K562 (cell line): Measurements from ENCODE around the gene KASH5. TPM values are rescaled to one million over a fixed set of nuclear protein-coding genes. Genes with fewer than 3 reads are reported as not detected.
A peak's percentile ranks its signal among the peaks of the same experiment; 100 is the strongest.

ENCODE experiments used
- CBX1 ChIP-seq: sonication (generic); IDR thresholded peaks from 2 replicates; pipeline ENCODE4 v1.6.1; 2016; ENCODE audit warnings: antibody characterized with exemption, low read depth, mild to moderate bottlenecking
- CCNT2 ChIP-seq: IDR thresholded peaks from 2 replicates; pipeline ENCODE4 v1.6.1; 2011; ENCODE audit warnings: borderline replicate concordance, low read depth, mild to moderate bottlenecking, moderate library complexity, mixed read lengths, low read length; ENCODE audit not compliant: insufficient read length; ENCODE audit errors: extremely low read depth
- EP300 ChIP-seq: IDR thresholded peaks from 2 replicates; pipeline ENCODE4 v1.6.1; 2012; ENCODE audit warnings: low read length, improper control_type of control experiment
- EZH2 ChIP-seq: IDR thresholded peaks from 2 replicates; pipeline ENCODE4 v1.6.1; 2012; ENCODE audit warnings: low read depth, mild to moderate bottlenecking, inconsistent platforms, low read length, borderline replicate concordance
- HDAC1 ChIP-seq, 2 experiments: fragments of 450-650 bp; IDR thresholded peaks; 2 replicates each; pipeline ENCODE4 v1.6.1; 2016 to 2017; ENCODE audit warnings: inconsistent platforms in 1 of 2, mild to moderate bottlenecking in 1 of 2, moderate library complexity in 1 of 2
- KLF6 ChIP-seq: fragments of 250-450 bp; sonication (Bioruptor Pico); IDR thresholded peaks from 2 replicates; pipeline ENCODE4 v1.4.0; 2020; ENCODE audit warnings: mild to moderate bottlenecking, moderate library complexity, borderline replicate concordance
- MTF1 ChIP-seq: fragments of 250-450 bp; sonication (Bioruptor Pico); IDR thresholded peaks from 2 replicates; pipeline ENCODE4 v1.9.0; 2021; ENCODE audit warnings: moderate library complexity, mild to moderate bottlenecking, inconsistent platforms, borderline replicate concordance
- RBM17 ChIP-seq: fragments of 200-400 bp; formaldehyde crosslinking; IDR thresholded peaks from 2 replicates; pipeline ENCODE4 v1.6.1; 2017; ENCODE audit warnings: low read depth, mild to moderate bottlenecking, low read length, borderline replicate concordance
- XRCC3 ChIP-seq: fragments of 450-650 bp; IDR thresholded peaks from 2 replicates; pipeline ENCODE4 v1.6.1; 2017; ENCODE audit warnings: mild to moderate bottlenecking, moderate library complexity
- ZNF174 ChIP-seq: fragments of 250-450 bp; sonication (Bioruptor Pico); IDR thresholded peaks from 2 replicates; pipeline ENCODE4 v1.4.0; 2020; ENCODE audit warnings: mild to moderate bottlenecking
- ZNF444 ChIP-seq: fragments of 250-450 bp; sonication (Bioruptor Pico); IDR thresholded peaks from 2 replicates; pipeline ENCODE4 v1.4.0; 2020; ENCODE audit warnings: mild to moderate bottlenecking, moderate library complexity
- ZNF586 ChIP-seq: fragments of 450-650 bp; formaldehyde crosslinking; conservative IDR thresholded peaks from 2 replicates; pipeline ENCODE4 v1.4.0; 2020; ENCODE audit warnings: mild to moderate bottlenecking, moderate library complexity
- polyA plus RNA-seq, 8 experiments: library from polyadenylated mRNA; depleted of rRNA in 4 of 8; stranded (reverse) in 5 of 8; unstranded in 3 of 8; fragments of >200 nt; fragmentation: Nextera tagmentation in 2 of 8; fragmentation: Illumina TruSeq in 1 of 8; extraction: Ambion mirVana in 2 of 8; extraction: Trizol in 1 of 8; gene quantifications; 2 replicates each; pipeline versions ENCODE4 v1.2.1 to v1.2.3, GENCODE V29; 2011 to 2014; ENCODE audit warnings: inconsistent platforms in 1 of 8, missing spikeins in 1 of 8
- total RNA-seq, 7 experiments: library from RNA; depleted of rRNA in 6 of 7; stranded (reverse); fragments of >200 nt in 6 of 7; fragmentation: Illumina TruSeq in 2 of 7; extraction: Trizol in 2 of 7; gene quantifications; 2 replicates each; pipeline versions ENCODE4 v1.2.1 to v1.2.3, GENCODE V29; 2011 to 2021; ENCODE audit warnings: low replicate concordance in 1 of 7
- TF ChIP-seq, protein P1 (sequence below): sonication (generic); formaldehyde crosslinking; IDR thresholded peaks from 2 replicates; pipeline ENCODE4 v1.8.1; 2023; ENCODE audit warnings: mild to moderate bottlenecking, missing genetic modification reagents
- TF ChIP-seq, protein P2 (sequence below): fragments of 450-650 bp; formaldehyde crosslinking; IDR thresholded peaks from 2 replicates; pipeline ENCODE4 v1.4.0; 2020; ENCODE audit warnings: mild to moderate bottlenecking
- TF ChIP-seq, protein P3 (sequence below): IDR thresholded peaks from 3 replicates; pipeline ENCODE4 v1.6.1; 2011; ENCODE audit warnings: borderline replicate concordance, mild to moderate bottlenecking, moderate library complexity; ENCODE audit not compliant: insufficient read length; ENCODE audit errors: extremely low read depth
- TF ChIP-seq, protein P4 (sequence below): fragments of 200-800 bp; sonication (Bioruptor generic); IDR thresholded peaks from 2 replicates; pipeline ENCODE4 v1.6.1; 2016; ENCODE audit warnings: missing genetic modification characterization, missing compliant biosample characterization

The KASH5 gene
- total and polyA plus RNA-seq, 9 of the 15 experiments (the other 6 are each of a cell fraction or from before 2014, with no cell fraction given): 0.07 to 0.84 (median 0.34) TPM; not detected in 1

DNA sequence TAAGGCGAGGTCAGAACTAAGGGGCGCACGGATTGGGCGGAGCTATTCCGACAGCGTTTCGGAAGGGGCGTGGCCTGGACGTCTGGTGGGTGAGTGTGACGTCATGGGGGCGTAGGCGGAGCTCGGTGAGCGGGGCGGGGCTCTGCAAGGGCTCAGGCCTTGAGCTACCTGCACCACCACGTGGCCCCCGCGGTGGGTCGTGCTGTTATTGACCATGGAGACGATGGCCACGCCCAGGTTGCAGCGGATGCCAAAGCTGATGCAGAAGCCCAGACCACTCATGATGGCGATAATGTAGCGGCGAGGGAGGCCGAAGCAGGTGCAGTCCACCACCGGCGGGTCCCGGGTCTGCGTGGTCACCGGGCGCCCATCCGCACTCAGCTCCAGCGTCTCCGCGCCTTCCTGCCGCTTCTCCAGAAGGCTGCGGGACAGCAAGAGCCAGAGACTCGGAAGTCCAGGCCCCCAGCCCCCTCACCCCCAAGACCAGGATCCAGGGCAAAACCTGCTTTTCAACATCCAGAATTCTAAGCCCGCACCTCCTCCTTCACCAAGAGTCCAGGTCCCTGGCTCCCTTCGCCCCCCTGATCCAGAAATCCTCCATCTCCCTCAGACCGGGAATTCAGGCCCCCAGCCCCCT is 48.5 kb downstream of the KASH5 start (continued):
- TF ChIP-seq, protein P1, sequence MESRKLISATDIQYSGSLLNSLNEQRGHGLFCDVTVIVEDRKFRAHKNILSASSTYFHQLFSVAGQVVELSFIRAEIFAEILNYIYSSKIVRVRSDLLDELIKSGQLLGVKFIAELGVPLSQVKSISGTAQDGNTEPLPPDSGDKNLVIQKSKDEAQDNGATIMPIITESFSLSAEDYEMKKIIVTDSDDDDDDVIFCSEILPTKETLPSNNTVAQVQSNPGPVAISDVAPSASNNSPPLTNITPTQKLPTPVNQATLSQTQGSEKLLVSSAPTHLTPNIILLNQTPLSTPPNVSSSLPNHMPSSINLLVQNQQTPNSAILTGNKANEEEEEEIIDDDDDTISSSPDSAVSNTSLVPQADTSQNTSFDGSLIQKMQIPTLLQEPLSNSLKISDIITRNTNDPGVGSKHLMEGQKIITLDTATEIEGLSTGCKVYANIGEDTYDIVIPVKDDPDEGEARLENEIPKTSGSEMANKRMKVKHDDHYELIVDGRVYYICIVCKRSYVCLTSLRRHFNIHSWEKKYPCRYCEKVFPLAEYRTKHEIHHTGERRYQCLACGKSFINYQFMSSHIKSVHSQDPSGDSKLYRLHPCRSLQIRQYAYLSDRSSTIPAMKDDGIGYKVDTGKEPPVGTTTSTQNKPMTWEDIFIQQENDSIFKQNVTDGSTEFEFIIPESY (CRISPR knock-in tag): peak; percentile 56; the same call in 1 of the 2 replicates
- TF ChIP-seq, protein P2, sequence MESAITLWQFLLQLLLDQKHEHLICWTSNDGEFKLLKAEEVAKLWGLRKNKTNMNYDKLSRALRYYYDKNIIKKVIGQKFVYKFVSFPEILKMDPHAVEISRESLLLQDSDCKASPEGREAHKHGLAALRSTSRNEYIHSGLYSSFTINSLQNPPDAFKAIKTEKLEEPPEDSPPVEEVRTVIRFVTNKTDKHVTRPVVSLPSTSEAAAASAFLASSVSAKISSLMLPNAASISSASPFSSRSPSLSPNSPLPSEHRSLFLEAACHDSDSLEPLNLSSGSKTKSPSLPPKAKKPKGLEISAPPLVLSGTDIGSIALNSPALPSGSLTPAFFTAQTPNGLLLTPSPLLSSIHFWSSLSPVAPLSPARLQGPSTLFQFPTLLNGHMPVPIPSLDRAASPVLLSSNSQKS (CRISPR knock-in tag): no peak
- TF ChIP-seq XRCC3 (no peak), RBM17 (no peak), MTF1 (CRISPR knock-in tag) (no peak), CCNT2 (no peak), CBX1 (no peak), KLF6 (CRISPR knock-in tag) (no peak), EZH2 (no peak), ZNF174 (CRISPR knock-in tag) (no peak), HDAC1 (IDR thresholded peaks at IDR 0.05) (0 out of 4 replicates have a peak, but pooled peaks of 1 of the 2 experiments have one; percentile 14), ZNF444 (CRISPR knock-in tag) (no peak), EP300 (no peak), ZNF586 (CRISPR knock-in tag) (no peak)
- TF ChIP-seq, protein P3, sequence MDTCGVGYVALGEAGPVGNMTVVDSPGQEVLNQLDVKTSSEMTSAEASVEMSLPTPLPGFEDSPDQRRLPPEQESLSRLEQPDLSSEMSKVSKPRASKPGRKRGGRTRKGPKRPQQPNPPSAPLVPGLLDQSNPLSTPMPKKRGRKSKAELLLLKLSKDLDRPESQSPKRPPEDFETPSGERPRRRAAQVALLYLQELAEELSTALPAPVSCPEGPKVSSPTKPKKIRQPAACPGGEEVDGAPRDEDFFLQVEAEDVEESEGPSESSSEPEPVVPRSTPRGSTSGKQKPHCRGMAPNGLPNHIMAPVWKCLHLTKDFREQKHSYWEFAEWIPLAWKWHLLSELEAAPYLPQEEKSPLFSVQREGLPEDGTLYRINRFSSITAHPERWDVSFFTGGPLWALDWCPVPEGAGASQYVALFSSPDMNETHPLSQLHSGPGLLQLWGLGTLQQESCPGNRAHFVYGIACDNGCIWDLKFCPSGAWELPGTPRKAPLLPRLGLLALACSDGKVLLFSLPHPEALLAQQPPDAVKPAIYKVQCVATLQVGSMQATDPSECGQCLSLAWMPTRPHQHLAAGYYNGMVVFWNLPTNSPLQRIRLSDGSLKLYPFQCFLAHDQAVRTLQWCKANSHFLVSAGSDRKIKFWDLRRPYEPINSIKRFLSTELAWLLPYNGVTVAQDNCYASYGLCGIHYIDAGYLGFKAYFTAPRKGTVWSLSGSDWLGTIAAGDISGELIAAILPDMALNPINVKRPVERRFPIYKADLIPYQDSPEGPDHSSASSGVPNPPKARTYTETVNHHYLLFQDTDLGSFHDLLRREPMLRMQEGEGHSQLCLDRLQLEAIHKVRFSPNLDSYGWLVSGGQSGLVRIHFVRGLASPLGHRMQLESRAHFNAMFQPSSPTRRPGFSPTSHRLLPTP: no peak
- TF ChIP-seq, protein P4, sequence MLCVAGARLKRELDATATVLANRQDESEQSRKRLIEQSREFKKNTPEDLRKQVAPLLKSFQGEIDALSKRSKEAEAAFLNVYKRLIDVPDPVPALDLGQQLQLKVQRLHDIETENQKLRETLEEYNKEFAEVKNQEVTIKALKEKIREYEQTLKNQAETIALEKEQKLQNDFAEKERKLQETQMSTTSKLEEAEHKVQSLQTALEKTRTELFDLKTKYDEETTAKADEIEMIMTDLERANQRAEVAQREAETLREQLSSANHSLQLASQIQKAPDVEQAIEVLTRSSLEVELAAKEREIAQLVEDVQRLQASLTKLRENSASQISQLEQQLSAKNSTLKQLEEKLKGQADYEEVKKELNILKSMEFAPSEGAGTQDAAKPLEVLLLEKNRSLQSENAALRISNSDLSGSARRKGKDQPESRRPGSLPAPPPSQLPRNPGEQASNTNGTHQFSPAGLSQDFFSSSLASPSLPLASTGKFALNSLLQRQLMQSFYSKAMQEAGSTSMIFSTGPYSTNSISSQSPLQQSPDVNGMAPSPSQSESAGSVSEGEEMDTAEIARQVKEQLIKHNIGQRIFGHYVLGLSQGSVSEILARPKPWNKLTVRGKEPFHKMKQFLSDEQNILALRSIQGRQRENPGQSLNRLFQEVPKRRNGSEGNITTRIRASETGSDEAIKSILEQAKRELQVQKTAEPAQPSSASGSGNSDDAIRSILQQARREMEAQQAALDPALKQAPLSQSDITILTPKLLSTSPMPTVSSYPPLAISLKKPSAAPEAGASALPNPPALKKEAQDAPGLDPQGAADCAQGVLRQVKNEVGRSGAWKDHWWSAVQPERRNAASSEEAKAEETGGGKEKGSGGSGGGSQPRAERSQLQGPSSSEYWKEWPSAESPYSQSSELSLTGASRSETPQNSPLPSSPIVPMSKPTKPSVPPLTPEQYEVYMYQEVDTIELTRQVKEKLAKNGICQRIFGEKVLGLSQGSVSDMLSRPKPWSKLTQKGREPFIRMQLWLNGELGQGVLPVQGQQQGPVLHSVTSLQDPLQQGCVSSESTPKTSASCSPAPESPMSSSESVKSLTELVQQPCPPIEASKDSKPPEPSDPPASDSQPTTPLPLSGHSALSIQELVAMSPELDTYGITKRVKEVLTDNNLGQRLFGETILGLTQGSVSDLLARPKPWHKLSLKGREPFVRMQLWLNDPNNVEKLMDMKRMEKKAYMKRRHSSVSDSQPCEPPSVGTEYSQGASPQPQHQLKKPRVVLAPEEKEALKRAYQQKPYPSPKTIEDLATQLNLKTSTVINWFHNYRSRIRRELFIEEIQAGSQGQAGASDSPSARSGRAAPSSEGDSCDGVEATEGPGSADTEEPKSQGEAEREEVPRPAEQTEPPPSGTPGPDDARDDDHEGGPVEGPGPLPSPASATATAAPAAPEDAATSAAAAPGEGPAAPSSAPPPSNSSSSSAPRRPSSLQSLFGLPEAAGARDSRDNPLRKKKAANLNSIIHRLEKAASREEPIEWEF (CRISPR knock-in tag): no peak
